ENCODE measurements around the gene CTXN2.

The CTXN2 gene

DNA sequence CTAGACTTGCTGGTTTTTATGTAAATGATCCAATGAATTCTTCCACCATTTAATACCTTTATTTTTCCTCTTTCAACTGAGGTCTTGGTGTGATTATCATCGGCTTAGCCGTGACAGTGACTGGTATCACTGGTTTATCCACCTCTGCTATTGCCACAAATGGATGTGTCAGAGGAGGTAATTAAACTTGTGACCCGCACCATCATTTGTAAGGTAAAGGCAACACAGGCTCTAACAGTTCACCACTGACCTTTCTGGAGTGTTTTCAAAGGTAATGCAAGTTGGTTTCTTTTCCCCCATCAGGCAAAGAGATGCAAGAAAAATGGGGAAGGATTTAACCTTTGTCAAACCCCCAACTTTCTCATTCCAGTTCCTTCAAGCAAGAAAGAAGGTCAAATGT, 34.3 kb downstream of the CTXN2 start:
- no peak for TF ChIP-seq CTCF (IDR thresholded peaks at IDR 0.05)

- TF ChIP-seq CTCF (IDR thresholded peaks at IDR 0.05) = no peak
Measured at GRCh38 chr15:48230498-48230897, 39.0 kb downstream of the CTXN2 start.

DNA sequence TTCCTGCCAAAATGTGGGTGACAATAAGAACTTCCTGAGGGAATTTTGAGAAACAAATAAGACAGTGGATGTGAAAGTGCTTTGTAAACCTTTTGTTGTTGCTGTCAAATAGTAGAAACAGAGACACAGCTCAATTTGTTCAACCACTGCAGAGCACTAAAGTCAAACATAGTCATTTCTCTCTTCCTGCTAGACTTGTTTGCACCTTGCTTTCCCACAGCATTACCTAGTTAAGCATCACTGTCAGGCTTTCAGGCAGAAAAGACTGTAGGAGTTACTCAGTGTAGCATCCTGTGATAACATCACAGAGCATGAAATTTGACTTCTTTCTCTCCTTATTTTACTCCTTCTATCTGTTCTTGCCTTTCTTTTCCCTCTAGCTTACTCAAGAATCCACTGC, 41.8 kb downstream of the CTXN2 start:
- TF ChIP-seq CTCF (IDR thresholded peaks at IDR 0.05) = no peak

DNA sequence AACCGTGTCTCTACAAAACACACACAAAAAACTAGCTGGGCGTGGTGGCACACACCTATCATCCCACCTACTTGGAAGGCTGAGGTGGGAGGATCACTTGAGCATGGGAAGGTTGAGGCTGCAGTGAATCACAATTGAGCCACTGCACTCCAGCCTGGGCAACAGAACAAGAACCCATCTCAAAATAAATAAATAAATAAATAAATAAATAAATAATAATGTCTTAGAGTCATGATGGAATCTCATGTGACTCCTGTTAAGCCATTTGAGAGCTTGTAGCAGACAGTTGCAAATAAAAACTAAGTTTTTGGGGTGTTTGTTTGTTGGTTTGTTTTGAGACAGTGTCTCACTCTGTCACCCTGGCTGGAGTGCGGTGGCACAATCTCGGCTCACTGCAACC, 47.9 kb downstream of the CTXN2 start:
- no peak for TF ChIP-seq CTCF (IDR thresholded peaks at IDR 0.05)

GRCh38 chr15:48242015-48242414, 50.5 kb downstream of the CTXN2 start:
- TF ChIP-seq CTCF (IDR thresholded peaks at IDR 0.05) = no peak

GRCh38 chr15:48242535-48242934, 51.1 kb downstream of the CTXN2 start:
- no peak for TF ChIP-seq CTCF (IDR thresholded peaks at IDR 0.05)

GRCh38 chr15:48244921-48245320, 53.5 kb downstream of the CTXN2 start:
- no peak for TF ChIP-seq CTCF (IDR thresholded peaks at IDR 0.05)

- no peak for TF ChIP-seq CTCF (IDR thresholded peaks at IDR 0.05)
Measured at GRCh38 chr15:48248414-48248813, 56.9 kb downstream of the CTXN2 start.

Measured in LNCAP (cell line).